BJ (cell line): ENCODE data around the gene CNOT4. TPM values are rescaled to one million over a fixed set of nuclear protein-coding genes. Genes with fewer than 3 reads are reported as not detected.

Source experiments
- CTCF ChIA-PET: fragments of 350-600 bp; formaldehyde crosslinking; extraction: SDS; loops from one replicate; lab custom pipeline; 2021; ENCODE audit warnings: antibody characterized with exemption, inconsistent platforms; lab: Yijun Ruan, JAX
- POLR2A ChIA-PET: fragments of 300-600 bp; sonication (Branson Sonifier 250); formaldehyde crosslinking; extraction: SDS; loops from one replicate; lab custom pipeline; 2021; ENCODE audit warnings: antibody characterized with exemption; lab: Charles Lee
- DNase-seq: peaks from one replicate; pipeline ENCODE4 v3.0.0-alpha.2; 2011; ENCODE audit warnings: low read depth
- H3K27me3 ChIP-seq: 2 replicates; pipeline ENCODE4 v1.6.0; 2011; ENCODE audit warnings: low read length; ENCODE audit not compliant: control insufficient read depth, insufficient read depth
- H3K36me3 ChIP-seq: 2 replicates; pipeline ENCODE4 v1.5.1; 2011; ENCODE audit warnings: low read length; ENCODE audit not compliant: control insufficient read depth, insufficient read depth
- H3K4me3 ChIP-seq: 2 replicates; pipeline ENCODE4 v1.5.1; 2011; ENCODE audit warnings: low read depth, mild to moderate bottlenecking, control low read depth, low read length
- CTCF ChIP-seq: IDR thresholded peaks from 2 replicates; pipeline ENCODE4 v1.5.1; 2011; ENCODE audit warnings: low read depth, mild to moderate bottlenecking, control low read depth, inconsistent platforms, low read length, moderate library complexity; ENCODE audit not compliant: insufficient read depth
- polyA plus RNA-seq: library from polyadenylated mRNA; depleted of rRNA; stranded (reverse); fragments of >200 nt; gene quantifications from 2 replicates; pipeline ENCODE4 v1.2.3, GENCODE V29; 2011

Gene CNOT4
- polyA plus RNA-seq, 1 experiment, result 11.0 TPM

GRCh38 chr7:135420786-135421185 is 89.1 kb downstream of the CNOT4 start:
- no peak overlapping the region for H3K4me3 ChIP-seq
- DNase-seq, result no peak
- TF ChIP-seq CTCF, result no peak
- ChIA-PET CTCF (interaction anchor here (0.9 kb wide), 1 partner anchor 34 kb away, joined by 3 read pairs; no protein-coding TSS in a partner anchor), POLR2A (no interaction called here)
- no peaks in the 10 kb centered on the region; the same call in 1 of the 2 replicates for H3K36me3 ChIP-seq
- no peaks in the 10 kb centered on the region for H3K27me3 ChIP-seq

- TF ChIP-seq CTCF, result no peak
- H3K4me3 ChIP-seq, result no peak overlapping the region
- no peaks in the 10 kb centered on the region for H3K27me3 ChIP-seq
- CTCF ChIA-PET, result interaction anchor here (1.1 kb wide), 1 partner anchor 135 kb away, joined by 3 read pairs; no protein-coding TSS in a partner anchor
- DNase-seq, result no peak
- H3K36me3 ChIP-seq, result no peaks in the 10 kb centered on the region
- POLR2A ChIA-PET, result no interaction called here
These were observed 93.5 kb downstream of the CNOT4 start for GRCh38 chr7:135416431-135416830.

- Histone ChIP-seq H3K27me3 (no peaks in the 10 kb centered on the region), H3K36me3 (no peaks in the 10 kb centered on the region), H3K4me3 (no peak overlapping the region)
- ChIA-PET POLR2A (no interaction called here), CTCF (no interaction called here)
- peak; percentile 57 for TF ChIP-seq CTCF
- peak; percentile 7 for DNase-seq
These were observed 95.0 kb downstream of the CNOT4 start for GRCh38 chr7:135414850-135415439.

- TF ChIP-seq CTCF, result no peak
- no peak for DNase-seq
- POLR2A ChIA-PET, result no interaction called here
- H3K36me3 ChIP-seq, result no peaks in the 10 kb centered on the region
- CTCF ChIA-PET, result interaction anchor here (1.1 kb wide), 1 partner anchor 33 kb away, joined by 3 read pairs; no protein-coding TSS in a partner anchor
- H3K27me3 ChIP-seq, result no peaks in the 10 kb centered on the region
- H3K4me3 ChIP-seq, result no peak overlapping the region
These were observed 95.7 kb downstream of the CNOT4 start for GRCh38 chr7:135414208-135414607.

GRCh38 chr7:135411098-135411497 is 98.8 kb downstream of the CNOT4 start:
- Histone ChIP-seq H3K36me3 (peaks cover 2% of the 10 kb centered on the region; the same call in 1 of the 2 replicates), H3K4me3 (no peak overlapping the region), H3K27me3 (no peaks in the 10 kb centered on the region)
- ChIA-PET POLR2A (no interaction called here), CTCF (no interaction called here)
- DNase-seq, result no peak
- no peak for TF ChIP-seq CTCF
